CD14-positive monocyte (primary cell): ENCODE measurements around the gene PIP5K1B. TPM values are rescaled to one million over a fixed set of nuclear protein-coding genes. Genes with fewer than 3 reads are reported as not detected.
A peak's percentile ranks its signal among the peaks of the same experiment; 100 is the strongest.

ENCODE experiments used
- DNase-seq, 3 donors: peaks; one replicate each; pipeline ENCODE4 v3.0.0-alpha.2; 2011 to 2022
- H2AFZ ChIP-seq: 2 replicates; pipeline ENCODE4 v1.6.0; 2012; ENCODE audit warnings: mild to moderate bottlenecking, low read depth, low read length, inconsistent platforms; ENCODE audit not compliant: insufficient read depth, poor library complexity, severe bottlenecking
- H3K27ac ChIP-seq, 2 donors: 1 replicate in 1 of 2; 2 replicates in 1 of 2; pipeline ENCODE4 v1.5.1; 2012 to 2013; ENCODE audit warnings: low read length in 2 of 2, control low read depth in 1 of 2, inconsistent platforms in 1 of 2, low read depth in 1 of 2, mild to moderate bottlenecking in 1 of 2
- H3K27me3 ChIP-seq, 2 donors: one replicate each; pipeline versions ENCODE4 v1.6.0 to v1.6.1; 2011 to 2013; ENCODE audit warnings: low read length in 2 of 2; ENCODE audit not compliant: control insufficient read depth in 2 of 2, insufficient read depth in 2 of 2
- H3K36me3 ChIP-seq, 2 donors: replicated peaks in 1 of 2; 1 replicate in 1 of 2; 2 replicates in 1 of 2; pipeline versions ENCODE4 v1.5.1 to v1.6.1; 2012 to 2013; ENCODE audit warnings: low read length in 2 of 2, control low read depth in 1 of 2, inconsistent platforms in 1 of 2, mild to moderate bottlenecking in 1 of 2; ENCODE audit not compliant: insufficient read depth in 2 of 2, control insufficient read depth in 1 of 2
- H3K4me1 ChIP-seq, 2 donors: 1 replicate in 1 of 2; 2 replicates in 1 of 2; pipeline versions ENCODE4 v1.5.1 to v1.6.1; 2012 to 2013; ENCODE audit warnings: low read length in 2 of 2, control low read depth in 1 of 2, inconsistent platforms in 1 of 2, mild to moderate bottlenecking in 1 of 2, moderate library complexity in 1 of 2; ENCODE audit not compliant: insufficient read depth in 2 of 2, control insufficient read depth in 1 of 2
- H3K4me2 ChIP-seq: replicated peaks from 2 replicates; pipeline ENCODE3; 2012; ENCODE audit warnings: low read length, moderate library complexity, mild to moderate bottlenecking; ENCODE audit not compliant: poor library complexity, severe bottlenecking; ENCODE audit errors: extremely low read depth
- H3K4me3 ChIP-seq, 3 experiments: fragments of 200-600 bp in 1 of 3; sonication (generic) in 1 of 3; replicated peaks in 1 of 3; 1 replicate in 2 of 3; 2 replicates in 1 of 3; pipeline ENCODE4 v1.5.1; 2011 to 2013; ENCODE audit warnings: low read length in 3 of 3, mild to moderate bottlenecking in 3 of 3, control low read depth in 2 of 3, low read depth in 2 of 3, inconsistent platforms in 1 of 3, moderate library complexity in 1 of 3
- H3K79me2 ChIP-seq: 2 replicates; pipeline ENCODE4 v1.6.0; 2012; ENCODE audit warnings: mild to moderate bottlenecking, control low read depth, inconsistent platforms, low read length, moderate library complexity; ENCODE audit not compliant: insufficient read depth
- H3K9ac ChIP-seq: 2 replicates; pipeline ENCODE4 v1.6.0; 2017; ENCODE audit warnings: low read length, mild to moderate bottlenecking; ENCODE audit not compliant: insufficient read depth, poor library complexity, severe bottlenecking
- H3K9me3 ChIP-seq, 2 donors: replicated peaks in 1 of 2; 1 replicate in 1 of 2; 2 replicates in 1 of 2; pipeline versions ENCODE4 v1.5.1 to v1.6.1; 2012 to 2013; ENCODE audit warnings: low read length in 2 of 2, control low read depth in 1 of 2; ENCODE audit not compliant: control insufficient read depth in 1 of 2, insufficient read depth in 1 of 2
- H4K20me1 ChIP-seq: 2 replicates; pipeline ENCODE4 v1.6.0; 2012; ENCODE audit warnings: mild to moderate bottlenecking, low read length, control low read depth, moderate library complexity; ENCODE audit not compliant: insufficient read depth
- H3K27ac Mint-ChIP-seq, 7 donors: one replicate each; pipeline ENCODE4 v1.8.0; 2020; ENCODE audit warnings: mild to moderate bottlenecking in 7 of 7, mixed read lengths in 7 of 7, moderate library complexity in 6 of 7, inconsistent platforms in 2 of 7
- H3K27me3 Mint-ChIP-seq, 3 donors: one replicate each; pipeline ENCODE4 v1.8.0; 2021 to 2022; ENCODE audit warnings: low read depth in 3 of 3, mild to moderate bottlenecking in 3 of 3, mixed read lengths in 3 of 3, moderate library complexity in 3 of 3, inconsistent platforms in 1 of 3
- H3K36me3 Mint-ChIP-seq, 2 donors: one replicate each; pipeline ENCODE4 v1.8.0; 2020; ENCODE audit warnings: mixed read lengths in 2 of 2, inconsistent platforms in 1 of 2, mild to moderate bottlenecking in 1 of 2
- H3K4me1 Mint-ChIP-seq: one replicate; pipeline ENCODE4 v1.8.0; 2020; ENCODE audit warnings: mild to moderate bottlenecking, mixed read lengths
- H3K4me3 Mint-ChIP-seq, 2 donors: one replicate each; pipeline ENCODE4 v1.8.0; 2020; ENCODE audit warnings: mild to moderate bottlenecking in 2 of 2, mixed read lengths in 2 of 2, moderate library complexity in 1 of 2
- H3K9me3 Mint-ChIP-seq, 7 donors: one replicate each; pipeline ENCODE4 v1.8.0; 2020 to 2022; ENCODE audit warnings: mixed read lengths in 7 of 7, mild to moderate bottlenecking in 6 of 7, moderate library complexity in 6 of 7, inconsistent platforms in 2 of 7
- WGBS: methylation state at CpG from one replicate; pipeline ENCODE4 v1.1.5; 2013; ENCODE audit warnings: missing lambda C conversion rate; ENCODE audit not compliant: insufficient coverage; 5-methylcytosine and 5-hydroxymethylcytosine counted together
- intact Hi-C, 2 donors: fragments of 100-400 bp; cut with micrococcal nuclease; formaldehyde crosslinking; loops; one replicate each; pipeline versions ENCODE4 v1.15.0 to v1.15.1; 2023
- polyA plus RNA-seq, 3 donors: library from polyadenylated mRNA; depleted of rRNA in 1 of 3; unstranded in 2 of 3; stranded (reverse) in 1 of 3; fragments of 300-500 nt in 2 of 3; fragments of >200 nt in 1 of 3; fragmentation: Illumina TruSeq in 2 of 3; gene quantifications; 1 replicate in 2 of 3; 2 replicates in 1 of 3; pipeline ENCODE4 v1.2.3, GENCODE V29; 2012 to 2021
- TF ChIP-seq, protein P1 (sequence below): fragments of 200-600 bp; IDR thresholded peaks from one replicate; pipeline ENCODE4 v1.8.0; 2022; ENCODE audit warnings: antibody characterized with exemption, mild to moderate bottlenecking

Gene PIP5K1B
- polyA plus RNA-seq, 3 donors = 0.18 to 4.1 (median 0.87) TPM

DNA sequence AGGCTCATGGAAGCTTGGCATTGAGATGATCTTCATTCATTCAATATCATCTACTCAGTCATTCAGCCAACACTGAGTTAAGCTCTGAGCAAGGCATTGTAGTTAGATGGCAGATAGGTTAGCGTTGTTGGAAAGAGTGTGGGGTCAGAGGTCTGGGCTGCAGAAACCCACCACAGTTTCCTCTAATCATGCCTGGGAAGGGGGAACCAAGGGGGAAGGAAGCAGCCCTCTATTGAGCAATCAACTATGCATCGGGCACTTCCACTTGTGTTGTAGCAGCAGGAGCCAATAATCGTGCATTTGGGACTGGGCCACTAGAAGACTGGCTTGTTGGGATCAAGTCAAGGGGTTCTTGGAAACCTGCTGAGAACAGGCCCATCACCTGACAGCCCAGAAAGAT, 139.1 kb downstream of the PIP5K1B start:
- Histone ChIP-seq H3K27ac (peak overlapping the region; percentile 54 to 87), H3K4me3 (peak overlapping the region; percentile 13 to 87 (median 75)), H4K20me1 (no peaks in the 10 kb centered on the region), H3K79me2 (no peaks in the 10 kb centered on the region), H3K27me3 (no peaks in the 10 kb centered on the region), H3K9me3 (no peaks in the 10 kb centered on the region), H2AFZ (peak overlapping the region; percentile 78), H3K9ac (peak overlapping the region; percentile 48), H3K36me3 (no peaks in the 10 kb centered on the region), H3K4me1 (peaks cover 38 to 52% of the 10 kb centered on the region in 2 donors), H3K4me2 (peak overlapping the region; percentile 84)
- Mint-ChIP-seq H3K9me3 (no peaks in the 10 kb centered on the region), H3K4me1 (peaks cover 51% of the 10 kb centered on the region), H3K4me3 (peak overlapping the region; percentile 71 to 91), H3K36me3 (peaks cover 0 to 6% of the 10 kb centered on the region in 2 donors), H3K27ac (peak overlapping the region; percentile 87 to 96 (median 95)), H3K27me3 (no peaks in the 10 kb centered on the region)
- 6% methylated on average over 2 of the region's 3 CpGs for WGBS
- intact Hi-C loops = loop anchor here in 1 of 2 donors (5.0 kb wide), 1 partner anchor 133 kb away; no protein-coding TSS in a partner anchor
- peak; percentile 41 to 72 (median 68) for DNase-seq
- TF ChIP-seq, protein P1, sequence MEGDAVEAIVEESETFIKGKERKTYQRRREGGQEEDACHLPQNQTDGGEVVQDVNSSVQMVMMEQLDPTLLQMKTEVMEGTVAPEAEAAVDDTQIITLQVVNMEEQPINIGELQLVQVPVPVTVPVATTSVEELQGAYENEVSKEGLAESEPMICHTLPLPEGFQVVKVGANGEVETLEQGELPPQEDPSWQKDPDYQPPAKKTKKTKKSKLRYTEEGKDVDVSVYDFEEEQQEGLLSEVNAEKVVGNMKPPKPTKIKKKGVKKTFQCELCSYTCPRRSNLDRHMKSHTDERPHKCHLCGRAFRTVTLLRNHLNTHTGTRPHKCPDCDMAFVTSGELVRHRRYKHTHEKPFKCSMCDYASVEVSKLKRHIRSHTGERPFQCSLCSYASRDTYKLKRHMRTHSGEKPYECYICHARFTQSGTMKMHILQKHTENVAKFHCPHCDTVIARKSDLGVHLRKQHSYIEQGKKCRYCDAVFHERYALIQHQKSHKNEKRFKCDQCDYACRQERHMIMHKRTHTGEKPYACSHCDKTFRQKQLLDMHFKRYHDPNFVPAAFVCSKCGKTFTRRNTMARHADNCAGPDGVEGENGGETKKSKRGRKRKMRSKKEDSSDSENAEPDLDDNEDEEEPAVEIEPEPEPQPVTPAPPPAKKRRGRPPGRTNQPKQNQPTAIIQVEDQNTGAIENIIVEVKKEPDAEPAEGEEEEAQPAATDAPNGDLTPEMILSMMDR = no peak

DNA sequence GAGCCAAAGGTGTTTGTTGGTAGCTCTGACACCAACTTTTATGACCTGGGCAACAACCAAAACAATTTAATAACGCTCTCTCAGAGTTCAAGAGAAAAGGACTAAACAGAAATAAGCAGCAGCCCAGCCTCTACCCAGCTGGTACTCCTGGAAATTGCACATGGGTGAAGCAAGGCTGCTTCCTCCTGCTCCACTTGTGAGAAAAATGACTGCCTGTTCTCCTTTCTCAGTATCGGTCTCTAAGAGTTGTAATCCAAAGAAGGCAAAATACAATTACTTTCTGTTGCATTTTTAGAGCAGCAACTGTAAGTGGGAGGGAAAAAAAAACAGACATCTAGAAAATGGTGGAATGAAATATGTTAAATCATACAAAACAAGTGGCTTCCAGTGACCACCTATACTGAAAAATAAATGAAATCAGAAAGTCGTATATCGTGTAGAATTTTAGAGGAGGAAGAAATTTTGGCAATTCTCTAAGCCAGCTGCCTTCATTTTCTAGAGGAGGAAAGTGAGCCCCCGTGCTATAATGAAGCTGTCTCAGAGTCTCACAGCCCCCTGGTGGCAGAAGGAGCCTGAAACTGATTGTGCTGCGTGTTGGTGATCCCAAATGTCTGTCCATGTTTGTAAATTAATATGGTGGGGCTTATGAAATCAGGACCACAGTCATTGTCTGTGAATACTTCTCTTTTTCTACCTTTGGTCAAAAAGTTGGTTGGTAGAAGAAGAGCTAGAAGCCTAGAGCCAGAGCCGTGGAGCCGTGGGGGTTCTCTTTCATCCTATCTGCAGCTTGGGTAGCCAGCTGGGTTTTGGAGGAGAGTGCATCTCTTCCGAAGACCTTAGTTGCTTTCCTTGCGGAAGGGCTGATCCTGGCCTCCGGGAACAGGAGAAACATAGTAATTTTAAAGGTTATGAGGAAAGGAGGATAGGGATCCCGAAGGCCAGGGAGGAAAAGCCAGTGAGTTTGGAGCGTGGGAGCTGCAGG, 139.9 kb downstream of the PIP5K1B start:
- H4K20me1 ChIP-seq = no peaks in the 10 kb centered on the region
- H3K9ac ChIP-seq = peak overlapping the region; percentile 48
- peaks cover 34 to 50% of the 10 kb centered on the region in 2 donors for H3K4me1 ChIP-seq
- intact Hi-C loops = loop anchor here in 1 of 2 donors (5.0 kb wide), 1 partner anchor 132 kb away; no protein-coding TSS in a partner anchor
- no peaks in the 10 kb centered on the region for H3K27me3 ChIP-seq
- peaks cover 48% of the 10 kb centered on the region for H3K4me1 Mint-ChIP-seq
- WGBS = 62% methylated on average over 7 of the region's 13 CpGs
- no peaks in the 10 kb centered on the region for H3K79me2 ChIP-seq
- no peaks in the 10 kb centered on the region for H3K9me3 ChIP-seq
- H3K36me3 ChIP-seq = no peaks in the 10 kb centered on the region
- peak overlapping the region; percentile 71 to 91 for H3K4me3 Mint-ChIP-seq
- peak overlapping the region; percentile 13 to 87 (median 75) for H3K4me3 ChIP-seq
- TF ChIP-seq, protein P1 = peak; percentile 68
- no peaks in the 10 kb centered on the region for H3K9me3 Mint-ChIP-seq
- peak; percentile 54 to 64 (median 60) for DNase-seq
- H3K27ac Mint-ChIP-seq = peak overlapping the region; percentile 87 to 96 (median 95)
- H3K4me2 ChIP-seq = peak overlapping the region; percentile 84
- peak overlapping the region; percentile 78 for H2AFZ ChIP-seq
- peak overlapping the region; percentile 54 to 87 for H3K27ac ChIP-seq
- H3K36me3 Mint-ChIP-seq = peaks cover 0 to 4% of the 10 kb centered on the region in 2 donors
- no peaks in the 10 kb centered on the region for H3K27me3 Mint-ChIP-seq
